GM12875 (cell line): ENCODE results near the gene POLRMT.

ENCODE experiments used
- H3K4me3 ChIP-seq: one replicate; pipeline ENCODE4 v1.5.1; 2011; ENCODE audit warnings: low read depth, low read length, control low read depth
- TF ChIP-seq, protein P1 (sequence below): IDR thresholded peaks from 2 replicates; pipeline ENCODE4 v1.5.1; 2011; ENCODE audit warnings: low read depth, mild to moderate bottlenecking, control low read depth, inconsistent platforms, low read length, moderate library complexity, borderline replicate concordance; ENCODE audit not compliant: insufficient read depth

POLRMT gene

DNA sequence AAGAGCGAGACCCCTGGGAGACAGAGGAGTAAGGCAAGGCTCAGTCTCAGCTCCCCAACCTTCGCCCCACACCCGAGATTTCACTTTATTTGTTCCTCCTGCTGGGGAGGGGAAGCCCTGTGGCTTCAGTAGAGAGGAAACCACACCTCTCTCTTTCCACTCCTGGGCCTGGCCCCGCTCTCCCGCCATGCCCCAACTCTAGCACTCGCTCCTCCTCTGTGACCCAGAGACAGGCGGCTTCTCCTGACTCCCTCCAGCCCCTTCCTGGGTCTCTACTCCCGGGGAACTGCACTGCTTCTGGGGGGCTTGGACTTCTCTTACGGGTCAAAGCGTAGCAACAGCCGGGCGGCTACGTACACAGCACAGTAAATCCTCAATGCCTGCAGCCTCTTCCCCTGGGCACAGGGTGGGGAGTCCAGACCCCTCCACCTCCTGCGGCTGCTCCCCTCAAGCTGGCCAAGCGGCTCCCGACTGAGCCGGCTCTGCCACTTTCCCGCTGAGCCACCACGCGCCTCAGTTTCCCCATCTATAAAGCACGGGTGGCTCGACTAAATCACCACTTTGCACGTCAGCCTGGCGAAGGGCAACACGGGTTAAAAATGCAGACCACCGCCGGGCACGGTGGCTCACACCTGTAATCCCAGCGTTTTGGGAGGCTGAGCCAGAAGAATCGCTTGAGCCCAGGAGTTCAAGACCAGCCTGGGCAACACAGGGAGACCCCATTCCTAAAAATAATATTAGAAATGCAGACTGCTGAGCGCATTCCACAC is 28.3 kb upstream of the POLRMT start:
- peak overlapping the region; percentile 97 for H3K4me3 ChIP-seq
- TF ChIP-seq, protein P1, sequence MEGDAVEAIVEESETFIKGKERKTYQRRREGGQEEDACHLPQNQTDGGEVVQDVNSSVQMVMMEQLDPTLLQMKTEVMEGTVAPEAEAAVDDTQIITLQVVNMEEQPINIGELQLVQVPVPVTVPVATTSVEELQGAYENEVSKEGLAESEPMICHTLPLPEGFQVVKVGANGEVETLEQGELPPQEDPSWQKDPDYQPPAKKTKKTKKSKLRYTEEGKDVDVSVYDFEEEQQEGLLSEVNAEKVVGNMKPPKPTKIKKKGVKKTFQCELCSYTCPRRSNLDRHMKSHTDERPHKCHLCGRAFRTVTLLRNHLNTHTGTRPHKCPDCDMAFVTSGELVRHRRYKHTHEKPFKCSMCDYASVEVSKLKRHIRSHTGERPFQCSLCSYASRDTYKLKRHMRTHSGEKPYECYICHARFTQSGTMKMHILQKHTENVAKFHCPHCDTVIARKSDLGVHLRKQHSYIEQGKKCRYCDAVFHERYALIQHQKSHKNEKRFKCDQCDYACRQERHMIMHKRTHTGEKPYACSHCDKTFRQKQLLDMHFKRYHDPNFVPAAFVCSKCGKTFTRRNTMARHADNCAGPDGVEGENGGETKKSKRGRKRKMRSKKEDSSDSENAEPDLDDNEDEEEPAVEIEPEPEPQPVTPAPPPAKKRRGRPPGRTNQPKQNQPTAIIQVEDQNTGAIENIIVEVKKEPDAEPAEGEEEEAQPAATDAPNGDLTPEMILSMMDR, result no peak

DNA sequence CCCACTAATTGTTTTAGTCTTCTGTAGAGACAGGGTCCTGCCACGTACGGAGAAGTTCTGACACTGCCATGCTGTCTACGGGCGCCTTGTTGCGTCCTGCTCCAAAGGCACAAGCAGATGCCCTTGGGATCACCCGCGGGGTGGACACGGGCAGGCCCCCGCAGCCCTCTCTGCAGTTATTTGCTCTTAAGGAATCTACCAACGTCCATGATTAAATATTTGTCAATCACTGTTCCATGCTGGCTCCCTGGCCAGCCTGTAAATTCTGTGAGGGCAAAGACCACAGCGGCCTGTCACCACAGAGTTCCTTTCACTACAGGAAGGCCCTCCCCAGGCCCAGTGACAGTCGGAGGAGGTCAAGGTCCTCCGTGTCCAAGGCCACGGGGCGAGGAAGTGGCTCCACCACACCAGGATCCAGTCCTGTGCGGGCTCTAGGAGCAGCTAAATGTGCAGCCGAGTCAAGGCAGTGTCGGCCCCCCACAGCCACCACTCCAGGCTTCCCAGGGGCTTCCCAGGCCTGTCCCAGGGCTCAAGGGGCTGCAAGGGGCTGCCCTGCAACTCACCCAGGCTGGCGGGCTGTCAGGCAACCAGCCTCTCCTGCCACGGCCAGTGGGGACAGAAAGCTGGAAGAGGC is 27.6 kb upstream of the POLRMT start:
- H3K4me3 ChIP-seq, result peak overlapping the region; percentile 97
- TF ChIP-seq, protein P1, result no peak

DNA sequence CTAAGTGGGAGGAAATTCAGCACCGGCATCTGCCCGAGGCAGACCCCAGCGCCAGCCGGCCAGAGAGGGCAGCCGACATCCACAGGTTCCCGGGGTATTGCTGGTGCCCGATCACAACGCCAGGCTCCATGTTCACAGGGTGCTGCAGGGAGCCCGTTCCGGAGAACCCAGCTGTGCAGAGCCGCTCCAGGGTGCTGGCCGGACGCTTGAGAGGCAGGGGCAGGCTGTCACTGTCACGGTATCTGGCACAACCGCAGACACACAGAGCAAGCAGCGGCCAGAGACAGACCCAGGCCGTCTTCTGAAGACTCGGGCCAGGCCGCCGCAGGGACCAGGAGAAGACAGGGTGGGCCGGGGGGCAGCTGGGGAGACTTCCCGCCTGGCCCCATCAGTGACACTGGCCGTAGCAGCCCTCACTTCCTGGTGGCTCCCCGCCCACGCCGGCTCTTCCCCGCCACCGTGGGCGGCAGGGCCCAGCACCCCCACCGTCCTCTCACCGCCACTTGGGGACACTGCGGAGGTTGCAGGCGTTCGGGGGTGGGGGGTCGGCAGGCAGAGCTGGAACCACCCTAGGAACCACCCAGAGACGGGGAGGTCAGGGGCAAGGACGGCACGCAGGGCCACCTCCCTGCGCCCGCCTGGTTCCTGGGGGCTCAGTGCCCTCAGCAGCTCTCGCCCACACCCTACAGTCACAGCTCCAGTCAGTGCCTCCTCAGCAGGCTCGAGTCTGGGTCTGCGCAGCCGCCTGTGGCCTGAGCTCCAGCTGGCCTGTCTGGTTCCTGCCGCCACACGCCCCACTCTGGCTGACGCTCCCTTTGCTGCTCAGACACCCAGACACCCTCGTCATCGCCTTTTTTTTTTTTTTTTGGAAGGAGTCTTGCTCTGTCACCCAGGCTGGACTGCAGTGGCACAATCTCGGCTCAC is 25.8 kb upstream of the POLRMT start:
- TF ChIP-seq, protein P1, result no peak
- H3K4me3 ChIP-seq, result no peak overlapping the region

DNA sequence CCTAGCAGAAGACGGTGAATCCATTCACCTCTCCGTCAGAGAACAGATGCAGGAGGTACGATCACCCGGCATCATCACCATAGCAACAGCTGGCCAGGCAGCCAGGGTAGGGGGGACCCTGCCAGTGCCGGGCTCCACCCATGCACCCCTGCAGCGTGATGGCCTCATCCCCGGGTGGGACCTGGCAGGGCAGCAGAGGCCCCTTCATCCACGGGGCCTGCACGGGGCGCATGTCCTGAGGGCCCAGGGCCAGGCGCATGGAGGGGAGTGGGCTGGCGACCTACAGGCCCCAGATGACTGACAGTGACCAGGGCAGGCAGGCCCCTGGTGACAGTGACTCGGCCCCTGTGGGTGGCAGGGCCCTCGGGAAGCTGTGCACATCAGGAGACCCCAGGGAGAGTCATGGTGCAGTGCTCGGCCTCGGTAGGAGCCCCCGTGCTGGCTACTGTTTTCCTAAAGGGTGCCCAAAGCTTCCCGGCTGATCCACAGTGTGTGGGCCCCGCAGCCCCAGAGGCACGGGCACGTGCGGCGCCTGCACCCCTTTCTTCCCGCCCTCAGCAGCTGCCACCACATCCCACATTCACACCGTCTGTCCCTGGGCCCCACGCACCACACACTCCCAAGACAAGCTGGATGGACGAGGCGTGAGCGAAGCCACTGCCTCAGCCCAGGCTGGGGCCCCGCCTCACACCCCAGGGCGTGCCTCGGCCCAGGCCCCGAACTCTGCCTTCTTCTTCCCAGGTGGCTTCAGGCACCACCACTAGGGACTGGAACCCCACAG is 24.9 kb upstream of the POLRMT start:
- TF ChIP-seq, protein P1, result no peak
- no peak overlapping the region for H3K4me3 ChIP-seq

DNA sequence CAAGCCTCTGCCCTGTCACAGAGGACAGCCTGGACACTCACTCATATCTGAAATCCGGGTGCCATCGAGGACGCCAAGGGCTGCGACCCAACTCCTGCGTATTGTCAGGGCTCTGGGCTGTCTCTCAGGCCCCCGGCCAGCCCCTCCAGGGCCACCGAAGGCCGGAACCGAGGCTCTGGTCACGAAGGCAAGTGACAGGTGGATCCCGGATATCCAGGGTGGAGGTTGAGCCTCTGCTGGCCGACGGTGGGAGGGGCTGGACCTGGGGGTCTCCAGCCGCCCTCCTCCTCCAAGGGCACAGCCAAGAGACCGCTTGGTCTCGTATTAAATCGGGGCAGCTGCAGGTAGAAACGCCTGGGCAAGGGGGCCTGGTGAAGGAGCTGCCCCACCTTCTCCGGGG is 24.3 kb upstream of the POLRMT start:
- H3K4me3 ChIP-seq, result no peak overlapping the region
- TF ChIP-seq, protein P1, result no peak

DNA sequence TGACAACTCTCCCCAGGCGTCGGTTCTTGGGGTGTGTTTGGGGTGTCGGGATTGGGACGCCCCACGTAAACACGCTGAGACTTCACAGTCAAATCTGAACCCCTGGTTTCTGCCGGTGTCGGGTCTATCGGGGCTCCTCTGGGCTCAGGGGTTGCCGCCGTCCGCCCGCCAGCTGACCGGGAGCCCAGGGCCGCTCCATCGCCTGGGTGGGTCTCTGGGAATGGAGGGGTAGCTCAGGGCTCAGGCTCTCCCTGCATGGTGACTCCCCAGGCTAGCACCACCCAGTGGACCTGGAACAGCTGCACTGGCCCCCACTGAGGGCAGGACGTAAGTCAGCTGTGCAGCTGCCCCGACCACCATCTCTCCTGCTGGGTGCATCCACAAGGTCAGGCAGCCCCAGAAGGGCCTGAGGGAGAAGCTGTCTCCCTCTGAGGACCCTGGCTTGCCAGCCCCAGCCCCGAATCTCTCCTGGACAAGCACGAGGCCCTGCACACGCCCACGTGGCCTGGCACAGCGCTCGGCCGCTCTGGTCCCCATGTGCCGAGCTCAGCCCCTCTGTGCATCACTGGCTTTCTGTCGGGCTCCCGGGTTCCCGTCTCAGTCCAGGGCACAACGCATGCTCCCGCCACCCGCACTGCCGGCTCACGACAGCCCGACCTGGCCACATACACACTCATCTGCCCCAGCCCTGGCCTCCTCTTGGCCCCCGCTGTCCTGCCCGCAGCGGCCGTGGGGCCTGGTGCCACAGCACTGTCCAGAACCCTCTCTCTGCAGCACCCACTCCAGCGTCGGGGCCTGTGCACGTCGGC is 23.6 kb upstream of the POLRMT start:
- TF ChIP-seq, protein P1, result no peak
- H3K4me3 ChIP-seq, result no peak overlapping the region
